RWPE2 (cell line): ENCODE results near the gene DLG5.

Experiments
- ATAC-seq: fragments of 200-7000 bp; cut with Tn5 transposase; 3 replicates; pipeline ENCODE4 v1.9.1; 2021; ENCODE audit warnings: low read depth
- DNase-seq: peaks from one replicate; pipeline ENCODE4 v3.0.0-alpha.2; 2020; ENCODE audit warnings: low spot score
- H3K27ac ChIP-seq: fragments of 450-650 bp; 2 replicates; pipeline ENCODE4 v1.5.1; 2017; ENCODE audit warnings: mild to moderate bottlenecking; ENCODE audit not compliant: poor library complexity, severe bottlenecking
- H3K27me3 ChIP-seq: fragments of 250-450 bp; sonication (Bioruptor Pico); 2 replicates; pipeline ENCODE4 v1.5.1; 2021; ENCODE audit warnings: mild to moderate bottlenecking, moderate library complexity; ENCODE audit not compliant: insufficient read depth, poor library complexity, severe bottlenecking
- H3K36me3 ChIP-seq: fragments of 250-450 bp; sonication (Bioruptor Pico); 2 replicates; pipeline ENCODE4 v1.5.1; 2020; ENCODE audit warnings: low read depth, mild to moderate bottlenecking, moderate library complexity
- H3K4me1 ChIP-seq: fragments of 250-450 bp; sonication (Bioruptor Pico); 2 replicates; pipeline ENCODE4 v1.5.1; 2021; ENCODE audit warnings: mild to moderate bottlenecking, moderate library complexity; ENCODE audit not compliant: insufficient read depth, poor library complexity, severe bottlenecking
- H3K4me3 ChIP-seq: fragments of 250-450 bp; sonication (Bioruptor Pico); 2 replicates; pipeline ENCODE4 v1.5.1; 2021; ENCODE audit warnings: mild to moderate bottlenecking, moderate library complexity; ENCODE audit not compliant: severe bottlenecking
- H3K9me3 ChIP-seq: fragments of 250-450 bp; sonication (Bioruptor Pico); 2 replicates; pipeline ENCODE4 v1.5.1; 2021; ENCODE audit warnings: mild to moderate bottlenecking, moderate library complexity; ENCODE audit not compliant: severe bottlenecking
- CTCF ChIP-seq: fragments of 450-650 bp; IDR thresholded peaks from one replicate; pipeline ENCODE4 v1.5.1; 2017; ENCODE audit warnings: mild to moderate bottlenecking, moderate library complexity; ENCODE audit not compliant: poor library complexity, severe bottlenecking

The DLG5 gene

GRCh38 chr10:77741746-77742145 lies 184.8 kb downstream of the DLG5 start:
- ATAC-seq = no peak
- Histone ChIP-seq H3K27ac (no peak overlapping the region), H3K4me3 (no peak overlapping the region), H3K36me3 (no peaks in the 10 kb centered on the region), H3K9me3 (peaks cover 7% of the 10 kb centered on the region), H3K4me1 (peaks cover 36% of the 10 kb centered on the region), H3K27me3 (no peaks in the 10 kb centered on the region)
- DNase-seq = no peak
- TF ChIP-seq CTCF = no peak
